Naive thymus-derived CD4-positive, alpha-beta T cell (primary cell): Measurements from ENCODE around the gene NLRP14. TPM values are rescaled to one million over a fixed set of nuclear protein-coding genes. Genes with fewer than 3 reads are reported as not detected.

Source experiments
- ATAC-seq: fragments of 150-1000 bp; cut with Tn5 transposase; 2 replicates; pipeline ENCODE4 v1.10.0; 2021; ENCODE audit warnings: mild to moderate bottlenecking, moderate library complexity
- CTCF ChIA-PET: fragments of 350-600 bp; sonication (Branson Sonifier 250); formaldehyde crosslinking; loops from one replicate; lab custom pipeline; 2021; ENCODE audit warnings: antibody characterized with exemption; lab: Charles Lee
- POLR2A ChIA-PET: fragments of 350-600 bp; sonication (Branson Sonifier 250); formaldehyde crosslinking; loops from one replicate; lab custom pipeline; 2021; ENCODE audit warnings: antibody characterized with exemption, inconsistent platforms; lab: Charles Lee
- DNase-seq, 9 donors: peaks; one replicate each; pipeline versions ENCODE4 v3.0.0 to v3.0.0-alpha.2; 2020 to 2022; ENCODE audit warnings: mixed read lengths in 1 of 9
- H3K27ac ChIP-seq: one replicate; pipeline ENCODE4 v1.7.0; 2013; ENCODE audit warnings: mild to moderate bottlenecking, low read depth, low read length, moderate library complexity
- H3K27me3 ChIP-seq, 2 donors: one replicate each; pipeline ENCODE4 v1.7.0; 2013; ENCODE audit warnings: low read length in 2 of 2, mild to moderate bottlenecking in 2 of 2, moderate library complexity in 2 of 2; ENCODE audit not compliant: control insufficient read depth in 2 of 2, insufficient read depth in 2 of 2
- H3K36me3 ChIP-seq, 3 experiments: 1 replicate in 2 of 3; 2 replicates in 1 of 3; pipeline ENCODE4 v1.7.0; 2013; ENCODE audit warnings: low read length in 3 of 3, mild to moderate bottlenecking in 3 of 3, moderate library complexity in 1 of 3; ENCODE audit not compliant: insufficient read depth in 3 of 3, control insufficient read depth in 2 of 3
- H3K4me1 ChIP-seq, 2 donors: one replicate each; pipeline ENCODE4 v1.7.0; 2013; ENCODE audit warnings: low read length in 2 of 2, mild to moderate bottlenecking in 2 of 2, moderate library complexity in 1 of 2; ENCODE audit not compliant: control insufficient read depth in 2 of 2, insufficient read depth in 2 of 2
- H3K4me3 ChIP-seq: 2 replicates; pipeline ENCODE4 v1.7.0; 2013; ENCODE audit warnings: mild to moderate bottlenecking, low read length
- H3K9me3 ChIP-seq, 3 experiments: 1 replicate in 2 of 3; 2 replicates in 1 of 3; pipeline ENCODE4 v1.7.0; 2013; ENCODE audit warnings: low read length in 3 of 3; ENCODE audit not compliant: control insufficient read depth in 2 of 3
- H3K27ac Mint-ChIP-seq, 9 donors: one replicate each; pipeline ENCODE4 v1.8.0; 2020 to 2022; ENCODE audit warnings: mixed read lengths in 9 of 9, mild to moderate bottlenecking in 8 of 9, moderate library complexity in 5 of 9, inconsistent platforms in 2 of 9
- H3K27me3 Mint-ChIP-seq, 5 donors: one replicate each; pipeline ENCODE4 v1.8.0; 2021 to 2022; ENCODE audit warnings: mixed read lengths in 5 of 5, mild to moderate bottlenecking in 1 of 5
- H3K36me3 Mint-ChIP-seq, 5 donors: one replicate each; pipeline ENCODE4 v1.8.0; 2020 to 2022; ENCODE audit warnings: mixed read lengths in 5 of 5, mild to moderate bottlenecking in 3 of 5, inconsistent platforms in 1 of 5
- H3K4me1 Mint-ChIP-seq, 7 donors: one replicate each; pipeline ENCODE4 v1.8.0; 2020 to 2022; ENCODE audit warnings: mixed read lengths in 7 of 7, mild to moderate bottlenecking in 3 of 7, inconsistent platforms in 1 of 7
- H3K4me3 Mint-ChIP-seq, 10 donors: one replicate each; pipeline ENCODE4 v1.8.0; 2020 to 2022; ENCODE audit warnings: mild to moderate bottlenecking in 10 of 10, mixed read lengths in 10 of 10, moderate library complexity in 6 of 10, inconsistent platforms in 2 of 10
- H3K9me3 Mint-ChIP-seq, 11 donors: one replicate each; pipeline ENCODE4 v1.8.0; 2020 to 2022; ENCODE audit warnings: mixed read lengths in 11 of 11, mild to moderate bottlenecking in 4 of 11, inconsistent platforms in 1 of 11, moderate library complexity in 1 of 11
- intact Hi-C, 2 donors: fragments of 100-400 bp; cut with micrococcal nuclease; formaldehyde crosslinking; loops; one replicate each; pipeline ENCODE4 v1.15.1; 2023
- polyA plus RNA-seq, 2 donors: library from polyadenylated mRNA; unstranded; fragments of 300-500 nt; fragmentation: Illumina TruSeq; gene quantifications; one replicate each; pipeline ENCODE4 v1.2.3, GENCODE V29; 2021
- total RNA-seq, 6 experiments: library from RNA in 5 of 6; stranded (reverse) in 5 of 6; gene quantifications; 1 replicate in 5 of 6; 2 replicates in 1 of 6; pipeline ENCODE4 v1.2.3 and lab custom pipeline; 2021 to 2026

The NLRP14 gene
- total and polyA plus RNA-seq, 7 experiments from 2014 or later = 0.17 TPM; not detected in 5

DNA sequence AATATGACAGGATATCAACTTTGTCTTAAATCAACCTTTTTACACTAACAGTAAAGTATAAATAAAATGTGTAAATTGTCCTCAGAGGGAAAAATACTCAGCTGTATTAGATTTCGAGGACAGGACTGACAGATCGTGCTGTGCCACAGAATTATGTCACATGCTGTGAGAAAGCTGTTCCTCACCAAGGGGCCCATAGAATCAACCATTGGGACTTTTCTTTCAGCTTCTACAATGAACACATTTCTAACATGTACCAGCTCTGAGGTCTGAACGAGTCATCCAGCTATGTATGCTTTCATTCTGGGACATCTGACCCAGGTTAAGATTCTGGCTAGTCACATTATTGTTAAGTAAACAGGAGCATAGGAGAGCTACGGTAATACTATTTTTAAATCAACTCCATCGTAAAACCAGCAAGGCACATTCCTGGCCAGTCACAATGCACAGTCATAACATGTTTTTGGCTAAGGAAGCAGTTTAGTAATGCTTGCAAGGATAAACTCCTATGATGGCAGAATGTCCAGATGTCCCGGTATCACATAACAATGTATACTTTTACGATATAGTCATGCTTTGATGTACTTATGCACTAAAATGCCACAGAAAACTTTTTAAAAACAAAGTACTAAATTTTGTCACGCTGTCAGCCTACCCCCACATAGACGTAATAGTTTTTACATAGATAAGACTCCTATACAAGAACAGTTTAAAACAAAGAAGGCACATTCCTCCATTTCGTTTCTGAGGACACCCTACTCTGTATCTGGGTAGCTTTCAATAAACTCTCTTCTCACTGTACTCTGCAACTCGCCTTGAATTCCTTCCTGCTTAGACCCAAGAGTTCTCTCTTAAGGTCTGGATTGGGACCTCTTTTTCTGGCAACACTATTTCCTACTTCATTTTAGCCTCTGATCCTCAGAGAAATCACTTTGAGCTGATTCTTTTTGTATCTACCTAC, 27.5 kb upstream of the NLRP14 start:
- H3K27ac Mint-ChIP-seq = no peak overlapping the region
- intact Hi-C loops = no loop called here
- H3K9me3 Mint-ChIP-seq = no peaks in the 10 kb centered on the region
- no peaks in the 10 kb centered on the region for H3K4me1 ChIP-seq
- no peaks in the 10 kb centered on the region for H3K36me3 Mint-ChIP-seq
- no peaks in the 10 kb centered on the region for H3K27me3 ChIP-seq
- H3K4me3 ChIP-seq = no peak overlapping the region
- peaks cover 0 to 7% (median under 1%) of the 10 kb centered on the region in 5 donors for H3K27me3 Mint-ChIP-seq
- H3K4me1 Mint-ChIP-seq = no peaks in the 10 kb centered on the region
- ChIA-PET POLR2A (no interaction called here), CTCF (no interaction called here)
- no peaks in the 10 kb centered on the region for H3K9me3 ChIP-seq
- H3K36me3 ChIP-seq = no peaks in the 10 kb centered on the region
- no peak overlapping the region for H3K27ac ChIP-seq
- ATAC-seq (no peak), DNase-seq (no peak)
- no peak overlapping the region for H3K4me3 Mint-ChIP-seq

DNA sequence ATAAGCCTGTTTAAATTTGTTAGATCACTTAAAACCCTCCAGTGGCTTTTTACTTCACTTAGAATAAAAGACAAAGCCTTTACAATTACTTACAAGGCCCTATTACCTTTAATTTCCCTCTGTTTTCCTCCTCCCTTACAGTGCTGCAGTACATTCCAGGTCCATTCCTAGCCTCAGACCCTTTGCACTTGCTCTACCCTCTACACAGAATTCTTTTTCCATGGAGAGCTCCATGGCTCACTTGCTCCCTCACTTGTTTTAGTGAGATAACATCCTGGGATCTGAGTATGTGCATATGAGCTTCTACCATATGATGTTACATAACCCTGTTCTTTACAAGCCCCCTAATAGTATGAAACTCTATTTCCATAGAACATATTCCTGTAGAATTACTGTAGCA, 24.6 kb upstream of the NLRP14 start:
- H3K27me3 Mint-ChIP-seq = peaks cover 7 to 20% (median 19%) of the 10 kb centered on the region in 5 donors
- H3K36me3 ChIP-seq = no peaks in the 10 kb centered on the region
- no peak overlapping the region for H3K4me3 ChIP-seq
- ATAC-seq (no peak), DNase-seq (no peak)
- no peaks in the 10 kb centered on the region for H3K9me3 Mint-ChIP-seq
- H3K27ac Mint-ChIP-seq = no peak overlapping the region
- intact Hi-C loops = no loop called here
- H3K9me3 ChIP-seq = no peaks in the 10 kb centered on the region
- no peaks in the 10 kb centered on the region for H3K36me3 Mint-ChIP-seq
- H3K27me3 ChIP-seq = no peaks in the 10 kb centered on the region
- no peaks in the 10 kb centered on the region for H3K4me1 ChIP-seq
- H3K27ac ChIP-seq = no peak overlapping the region
- H3K4me1 Mint-ChIP-seq = no peaks in the 10 kb centered on the region
- no peak overlapping the region for H3K4me3 Mint-ChIP-seq
- ChIA-PET POLR2A (no interaction called here), CTCF (no interaction called here)

DNA sequence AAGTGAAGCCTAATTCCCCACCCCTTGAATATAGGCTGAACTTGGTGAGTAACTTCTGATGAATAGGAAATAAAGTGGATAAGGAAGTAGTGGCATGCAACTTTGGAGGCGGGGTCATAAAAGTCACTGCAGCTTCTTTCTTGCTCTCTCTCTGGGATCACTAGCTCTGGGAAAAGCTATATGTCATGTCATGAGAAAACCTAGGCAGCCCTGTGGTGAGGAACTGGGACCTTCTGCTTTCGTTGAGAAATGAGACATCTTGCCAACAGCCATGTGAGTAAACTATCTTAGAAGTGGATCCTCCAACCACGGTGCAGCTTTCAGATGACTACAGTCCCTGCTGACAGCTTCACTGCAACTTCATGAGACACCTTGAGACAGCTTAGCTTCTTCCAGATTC, 15.8 kb upstream of the NLRP14 start:
- Histone ChIP-seq H3K4me3 (no peak overlapping the region), H3K27ac (no peak overlapping the region), H3K36me3 (no peaks in the 10 kb centered on the region), H3K27me3 (no peaks in the 10 kb centered on the region), H3K4me1 (no peaks in the 10 kb centered on the region), H3K9me3 (no peaks in the 10 kb centered on the region)
- ATAC-seq (peak; percentile 36), DNase-seq (no peak)
- Mint-ChIP-seq H3K9me3 (no peaks in the 10 kb centered on the region), H3K27me3 (peaks cover 5 to 52% (median 37%) of the 10 kb centered on the region in 5 donors), H3K36me3 (no peaks in the 10 kb centered on the region), H3K4me3 (no peak overlapping the region), H3K27ac (no peak overlapping the region), H3K4me1 (no peaks in the 10 kb centered on the region)
- intact Hi-C loops = no loop called here
- POLR2A ChIA-PET = no interaction called here
- CTCF ChIA-PET = no interaction called here

DNA sequence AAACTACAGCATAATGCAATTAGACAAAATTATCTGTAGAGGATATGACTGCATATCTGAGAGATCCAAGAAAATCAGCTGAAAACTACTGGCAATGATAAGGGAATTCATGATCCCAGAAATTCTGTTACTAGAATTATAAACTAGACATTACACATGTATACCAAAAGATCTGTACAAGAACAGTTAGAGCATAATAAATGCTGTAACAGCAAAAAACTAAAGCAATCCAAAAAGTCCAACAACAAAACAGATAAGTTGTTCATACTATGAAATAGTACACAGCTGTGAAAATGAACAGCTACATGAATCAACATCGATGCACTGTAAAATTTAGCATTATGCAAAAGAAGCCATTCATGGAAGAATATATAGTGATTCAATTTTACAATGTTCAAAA, 6.2 kb upstream of the NLRP14 start:
- ATAC-seq = no peak

DNA sequence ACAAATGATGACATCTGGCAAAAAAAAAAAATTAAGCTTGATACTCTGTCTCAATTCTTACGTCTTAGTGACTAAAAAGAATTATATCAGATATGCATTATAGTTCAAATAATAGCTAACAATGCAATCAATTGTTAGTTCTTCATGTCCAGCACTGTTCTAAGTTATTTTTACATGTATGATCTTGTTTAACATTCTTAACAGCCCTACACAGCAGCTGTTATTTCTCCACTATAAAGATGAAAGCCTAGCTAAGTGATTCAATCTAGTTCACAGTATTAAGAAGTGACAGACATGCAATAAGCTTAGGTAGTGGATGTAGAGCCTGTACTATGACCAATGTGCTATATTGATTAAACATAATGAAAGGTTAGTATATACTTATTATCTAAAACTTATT, 4.3 kb upstream of the NLRP14 start:
- Histone ChIP-seq H3K9me3 (no peaks in the 10 kb centered on the region), H3K36me3 (no peaks in the 10 kb centered on the region), H3K27me3 (no peaks in the 10 kb centered on the region), H3K27ac (no peak overlapping the region), H3K4me3 (no peak overlapping the region), H3K4me1 (no peaks in the 10 kb centered on the region)
- no peak overlapping the region for H3K4me3 Mint-ChIP-seq
- ATAC-seq (no peak), DNase-seq (no peak)
- ChIA-PET POLR2A (no interaction called here), CTCF (interaction anchor here (0.6 kb wide), 1 partner anchor 123 kb away, joined by 4 read pairs; no protein-coding TSS in a partner anchor)
- H3K9me3 Mint-ChIP-seq = peaks cover 0 to 4% (median 0%) of the 10 kb centered on the region in 11 donors
- H3K27me3 Mint-ChIP-seq = peaks cover 22 to 37% (median 28%) of the 10 kb centered on the region in 5 donors
- no peak overlapping the region for H3K27ac Mint-ChIP-seq
- intact Hi-C loops = no loop called here
- peaks cover 0 to 3% (median 0%) of the 10 kb centered on the region in 5 donors for H3K36me3 Mint-ChIP-seq
- peaks cover 0 to 12% (median 6%) of the 10 kb centered on the region in 7 donors for H3K4me1 Mint-ChIP-seq

More for the DNA sequence above, 6.2 kb upstream of the NLRP14 start:
- H3K9me3 ChIP-seq = no peaks in the 10 kb centered on the region
- POLR2A ChIA-PET = no interaction called here
- Mint-ChIP-seq H3K4me1 (no peaks in the 10 kb centered on the region), H3K27me3 (peaks cover 6 to 35% (median 11%) of the 10 kb centered on the region in 5 donors), H3K36me3 (peaks cover 0 to 3% (median 0%) of the 10 kb centered on the region in 5 donors), H3K27ac (no peak overlapping the region), H3K4me3 (no peak overlapping the region), H3K9me3 (peaks cover 0 to 4% (median 0%) of the 10 kb centered on the region in 11 donors)
- no peaks in the 10 kb centered on the region for H3K36me3 ChIP-seq
- H3K4me1 ChIP-seq = no peaks in the 10 kb centered on the region
- CTCF ChIA-PET = no interaction called here
- no peaks in the 10 kb centered on the region for H3K27me3 ChIP-seq
- no peak overlapping the region for H3K27ac ChIP-seq
- DNase-seq = no peak
- intact Hi-C loops = no loop called here
- H3K4me3 ChIP-seq = no peak overlapping the region

DNA sequence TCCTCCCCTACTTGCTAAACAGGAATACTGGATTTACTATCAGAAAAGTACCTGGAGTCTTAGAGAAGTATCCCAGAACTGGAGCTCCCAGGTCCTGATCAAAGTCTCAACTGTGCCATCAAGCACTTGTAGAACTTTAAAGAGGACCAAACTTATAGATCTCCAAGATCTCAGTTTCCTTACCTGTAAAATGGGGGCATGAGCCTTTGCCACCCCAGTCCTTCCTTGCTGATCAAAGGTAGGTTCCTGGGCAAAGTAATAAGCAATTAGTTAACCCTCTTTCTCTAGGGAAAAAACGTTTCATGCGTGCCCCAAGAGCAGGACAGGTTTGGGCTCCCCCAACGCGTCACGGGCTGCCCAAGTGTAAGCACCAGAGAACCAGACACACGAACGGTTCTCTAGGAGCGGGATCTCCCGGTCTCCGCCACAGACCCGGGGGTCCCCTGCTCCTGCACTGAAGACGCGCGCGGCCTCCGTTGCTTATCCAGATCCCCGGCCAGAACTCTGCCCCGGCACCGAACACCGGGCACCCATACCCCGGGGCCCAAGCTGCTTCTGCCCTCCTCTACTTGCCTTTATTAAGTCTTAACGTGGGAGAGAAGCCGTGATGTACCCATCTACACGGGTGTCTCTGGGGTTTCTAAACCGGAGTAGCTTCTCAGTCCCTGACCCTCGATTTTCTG, 638 bp upstream of the NLRP14 start:
- Histone ChIP-seq H3K36me3 (no peaks in the 10 kb centered on the region), H3K9me3 (no peaks in the 10 kb centered on the region), H3K4me3 (no peak overlapping the region), H3K27ac (no peak overlapping the region), H3K4me1 (no peaks in the 10 kb centered on the region), H3K27me3 (no peaks in the 10 kb centered on the region)
- DNase-seq = no peak
- POLR2A ChIA-PET = no interaction called here
- Mint-ChIP-seq H3K27ac (no peak overlapping the region), H3K4me1 (peaks cover 0 to 13% (median 6%) of the 10 kb centered on the region in 7 donors), H3K4me3 (peak overlapping the region in 6 of 10 donors; percentile 14 to 72 (median 60)), H3K9me3 (peaks cover 0 to 4% (median 0%) of the 10 kb centered on the region in 11 donors), H3K27me3 (peaks cover 37 to 43% (median 37%) of the 10 kb centered on the region in 5 donors), H3K36me3 (peaks cover 0 to 3% (median 0%) of the 10 kb centered on the region in 5 donors)
- no peak for ATAC-seq
- intact Hi-C loops = no loop called here
- CTCF ChIA-PET = no interaction called here
